GM21367 (cell line): ENCODE data around the gene SCYL2.
"Not testable (repeated sequence)": the region's sequence is repeated elsewhere in the genome, so short reads cannot be mapped to it uniquely, and the experiment has no call there.

Experiments
- ATAC-seq: cut with Tn5 transposase; IDR thresholded peaks from one replicate; pipeline ENCODE4 v1.9.1; 2021; ENCODE audit not compliant: unreplicated experiment

Gene SCYL2, protein sequence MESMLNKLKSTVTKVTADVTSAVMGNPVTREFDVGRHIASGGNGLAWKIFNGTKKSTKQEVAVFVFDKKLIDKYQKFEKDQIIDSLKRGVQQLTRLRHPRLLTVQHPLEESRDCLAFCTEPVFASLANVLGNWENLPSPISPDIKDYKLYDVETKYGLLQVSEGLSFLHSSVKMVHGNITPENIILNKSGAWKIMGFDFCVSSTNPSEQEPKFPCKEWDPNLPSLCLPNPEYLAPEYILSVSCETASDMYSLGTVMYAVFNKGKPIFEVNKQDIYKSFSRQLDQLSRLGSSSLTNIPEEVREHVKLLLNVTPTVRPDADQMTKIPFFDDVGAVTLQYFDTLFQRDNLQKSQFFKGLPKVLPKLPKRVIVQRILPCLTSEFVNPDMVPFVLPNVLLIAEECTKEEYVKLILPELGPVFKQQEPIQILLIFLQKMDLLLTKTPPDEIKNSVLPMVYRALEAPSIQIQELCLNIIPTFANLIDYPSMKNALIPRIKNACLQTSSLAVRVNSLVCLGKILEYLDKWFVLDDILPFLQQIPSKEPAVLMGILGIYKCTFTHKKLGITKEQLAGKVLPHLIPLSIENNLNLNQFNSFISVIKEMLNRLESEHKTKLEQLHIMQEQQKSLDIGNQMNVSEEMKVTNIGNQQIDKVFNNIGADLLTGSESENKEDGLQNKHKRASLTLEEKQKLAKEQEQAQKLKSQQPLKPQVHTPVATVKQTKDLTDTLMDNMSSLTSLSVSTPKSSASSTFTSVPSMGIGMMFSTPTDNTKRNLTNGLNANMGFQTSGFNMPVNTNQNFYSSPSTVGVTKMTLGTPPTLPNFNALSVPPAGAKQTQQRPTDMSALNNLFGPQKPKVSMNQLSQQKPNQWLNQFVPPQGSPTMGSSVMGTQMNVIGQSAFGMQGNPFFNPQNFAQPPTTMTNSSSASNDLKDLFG

DNA sequence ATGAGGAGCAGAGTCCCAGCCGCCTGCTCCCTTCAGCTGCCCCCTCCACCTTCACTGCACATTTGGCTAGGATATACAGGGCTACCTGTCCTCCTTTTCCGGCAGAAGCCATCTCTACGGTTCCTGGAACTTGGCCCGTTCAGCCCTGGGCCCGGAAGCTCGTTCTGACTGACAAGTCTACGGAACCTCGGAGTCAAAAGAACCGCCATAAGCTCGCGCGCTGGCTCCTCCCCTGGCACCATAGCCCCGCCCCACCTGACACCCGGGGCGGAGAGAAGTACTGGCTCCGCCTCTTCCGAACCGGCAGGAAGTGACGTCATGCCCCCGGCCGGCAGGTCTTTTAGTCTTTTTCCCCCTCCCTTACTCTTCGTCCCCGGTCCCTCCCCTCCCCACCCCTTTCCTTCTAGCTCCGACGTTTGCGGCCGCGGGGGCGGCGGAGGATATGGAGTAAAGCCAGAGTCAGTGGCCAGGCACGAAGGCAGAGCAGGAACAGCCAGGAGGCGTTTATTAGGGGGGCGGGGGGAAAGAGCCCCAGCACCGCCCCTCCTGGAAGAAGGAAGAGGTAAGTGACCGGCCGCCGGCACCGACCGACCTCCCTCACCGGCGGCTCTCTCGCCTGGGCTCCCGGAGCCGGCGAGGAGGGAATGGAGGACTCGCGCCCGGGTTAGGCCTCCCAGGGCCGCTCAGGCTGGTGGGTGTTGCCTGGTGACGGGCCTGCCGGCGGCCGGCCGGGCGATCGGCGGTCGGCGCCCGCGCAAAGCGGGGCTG is at the start of gene SCYL2, which contains the start of gene DEPDC4:
Gene SCYL2 (plus strand): TSS at position 343 of the 768 bp plus-strand sequence. CDS start 15,794 bp downstream, outside the sequence.
Gene DEPDC4 (minus strand): TSS at position 245 of the 768 bp plus-strand sequence. CDS start 3 bp downstream, at position 242.
- peak; percentile 86 for ATAC-seq

DNA sequence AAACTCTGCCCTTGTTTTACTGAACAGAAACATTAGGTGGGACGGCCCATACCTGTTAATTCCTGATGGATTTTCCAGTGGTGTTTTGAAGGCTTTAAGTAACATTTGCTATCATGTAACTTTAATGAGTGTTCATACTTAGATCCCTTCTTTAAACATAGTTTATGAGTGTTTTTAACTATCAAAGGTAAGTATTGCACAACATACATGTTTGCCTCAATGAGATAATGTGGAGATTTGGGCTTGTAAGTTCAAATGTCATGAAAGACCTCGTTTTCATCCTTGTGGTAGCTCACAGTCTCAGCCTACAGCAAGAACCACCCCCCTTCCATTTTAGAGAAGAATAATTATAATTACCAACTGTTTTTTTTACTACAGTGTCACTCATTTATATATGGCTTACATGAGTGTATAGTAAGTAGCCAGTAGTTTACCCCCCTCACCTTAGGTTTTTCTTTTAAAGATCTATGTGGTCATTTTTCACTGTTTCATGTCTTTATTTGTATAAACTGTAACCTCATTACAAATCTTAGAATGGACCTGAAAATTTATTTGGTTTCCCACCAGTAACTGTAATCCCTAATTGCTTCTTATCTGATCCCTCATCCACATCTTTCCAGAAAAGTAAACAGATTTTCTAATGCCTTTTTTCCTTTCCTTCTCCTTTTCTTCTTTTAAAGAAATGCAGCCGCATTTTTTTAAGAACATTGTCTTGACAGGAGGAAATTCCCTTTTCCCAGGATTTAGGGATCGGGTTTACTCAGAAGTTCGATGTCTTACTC is 47.5 kb upstream of the SCYL2 start:
- ATAC-seq, result no peak

DNA sequence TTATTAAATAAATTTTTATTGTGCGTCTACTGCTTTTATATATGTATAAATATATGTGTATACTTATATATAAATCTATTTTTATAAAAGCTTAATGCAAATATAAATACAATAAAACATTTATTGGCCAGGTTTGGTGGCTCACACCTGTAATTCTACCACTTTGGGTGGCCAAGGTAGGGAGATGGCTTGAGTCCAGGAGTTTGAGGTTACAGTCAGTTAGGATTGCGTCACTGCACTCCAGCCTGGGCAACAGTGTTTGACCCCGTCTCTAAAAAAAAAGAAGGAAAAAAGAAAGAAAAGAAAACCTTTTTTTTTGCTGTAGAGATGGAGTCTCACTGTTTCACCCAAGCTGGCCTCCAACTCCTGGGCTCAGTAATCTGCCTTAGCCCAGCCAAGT is 45.5 kb upstream of the SCYL2 start:
- ATAC-seq, result no peak

DNA sequence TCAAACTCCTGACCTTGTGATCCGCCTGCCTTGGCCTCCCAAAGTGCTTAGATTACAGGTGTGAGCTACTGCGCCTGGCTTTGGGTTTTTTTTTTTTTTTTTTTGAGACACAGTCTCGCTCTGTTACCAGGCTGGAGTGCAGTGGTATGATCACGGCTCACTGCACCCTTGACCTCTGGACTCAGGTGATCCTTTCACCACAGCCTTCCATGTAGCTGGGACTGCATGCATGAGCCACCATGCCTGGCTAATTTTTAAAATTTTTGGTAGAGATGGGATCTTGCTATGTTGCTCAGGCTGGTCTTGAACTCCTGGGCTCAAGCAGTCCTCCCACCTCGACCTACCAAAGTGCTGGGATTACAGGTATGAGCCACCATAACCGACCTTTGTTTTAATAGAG is 44.8 kb upstream of the SCYL2 start:
- ATAC-seq, result not testable (repeated sequence)

DNA sequence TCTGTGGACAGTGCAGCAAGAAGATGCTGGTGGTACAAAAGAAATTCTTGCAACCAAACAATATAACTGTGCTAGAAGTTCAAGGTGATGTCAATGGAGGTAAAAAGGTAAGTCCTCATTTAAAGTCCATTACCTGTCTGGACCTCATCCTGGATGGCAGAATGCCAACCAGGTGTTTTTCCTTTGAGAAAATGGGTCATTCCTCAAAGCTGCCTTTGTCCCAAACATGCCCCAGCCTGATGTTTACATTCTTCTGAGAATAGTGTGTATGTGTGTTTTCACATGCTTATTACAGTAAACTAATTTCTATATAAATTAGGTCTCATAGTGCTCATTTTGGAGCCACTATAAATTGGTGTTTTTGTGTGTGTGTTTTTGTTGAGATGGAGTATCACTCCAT is 41.5 kb upstream of the SCYL2 start:
- no peak for ATAC-seq

DNA sequence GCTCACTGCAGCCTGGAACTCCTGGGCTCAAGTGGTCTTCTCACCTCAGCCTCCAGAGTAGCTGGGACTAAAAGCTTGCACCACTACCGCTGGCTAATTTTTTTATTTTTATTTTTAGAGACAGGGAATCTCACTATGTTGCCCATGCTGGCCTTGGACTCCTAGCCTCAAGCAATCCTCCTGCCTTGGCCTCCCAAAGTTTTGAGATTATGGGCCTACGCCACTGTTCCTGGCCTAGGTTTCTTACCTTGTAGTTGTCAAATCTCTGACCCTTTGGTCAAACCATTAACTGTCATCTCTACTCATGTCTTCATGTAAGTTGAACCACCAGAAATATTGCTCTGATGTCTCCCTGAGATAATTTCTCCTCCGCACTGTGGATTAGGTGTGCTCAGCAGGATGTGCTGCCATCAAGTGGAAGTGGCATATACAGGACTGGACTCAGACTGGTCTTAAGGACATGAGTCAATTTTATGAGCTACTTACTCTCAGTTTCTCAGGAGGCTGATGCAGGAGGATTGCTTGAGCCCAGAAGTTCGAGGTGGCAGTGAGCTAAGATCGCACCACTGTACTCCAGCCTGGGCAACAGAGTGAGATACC is 37.8 kb upstream of the SCYL2 start:
- no peak for ATAC-seq

DNA sequence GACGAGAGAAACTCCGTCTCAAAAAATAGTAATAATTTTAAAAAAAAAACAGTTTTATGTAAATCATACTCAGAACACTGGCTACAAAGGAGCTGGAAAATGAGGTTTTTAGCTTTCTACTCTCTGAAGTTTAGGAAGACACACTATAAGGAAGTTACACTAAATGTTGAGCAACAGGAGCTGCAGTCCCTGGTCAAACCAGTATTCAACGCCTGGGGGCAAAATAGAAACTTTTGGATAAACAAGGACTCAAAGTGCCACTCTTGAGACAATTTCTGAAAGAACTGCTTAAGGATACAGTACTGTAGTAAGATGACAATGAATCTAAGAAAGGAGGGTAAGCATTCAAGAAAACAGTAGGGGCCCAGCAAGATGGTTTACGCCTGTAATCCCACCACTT is 37.1 kb upstream of the SCYL2 start:
- ATAC-seq, result no peak

DNA sequence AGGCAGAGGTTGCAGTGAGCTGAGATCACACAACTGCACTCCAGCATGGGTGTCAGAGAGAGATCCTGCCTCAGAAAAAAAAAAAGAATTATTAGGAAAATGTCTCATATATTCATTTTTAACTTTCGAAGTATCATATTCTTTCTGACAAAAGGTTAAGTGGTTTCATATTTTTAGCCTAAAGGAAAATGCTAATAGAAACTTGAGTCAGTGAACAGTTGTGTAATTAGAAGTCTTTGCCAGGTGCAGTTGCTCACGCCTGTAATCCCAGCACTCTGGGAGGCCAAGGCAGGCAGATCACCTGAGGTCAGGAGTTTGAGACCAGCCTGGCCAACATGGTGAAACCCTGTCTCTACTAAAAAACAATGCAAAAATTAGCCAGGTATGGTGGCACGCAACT is 35.1 kb upstream of the SCYL2 start:
- not testable (repeated sequence) for ATAC-seq

DNA sequence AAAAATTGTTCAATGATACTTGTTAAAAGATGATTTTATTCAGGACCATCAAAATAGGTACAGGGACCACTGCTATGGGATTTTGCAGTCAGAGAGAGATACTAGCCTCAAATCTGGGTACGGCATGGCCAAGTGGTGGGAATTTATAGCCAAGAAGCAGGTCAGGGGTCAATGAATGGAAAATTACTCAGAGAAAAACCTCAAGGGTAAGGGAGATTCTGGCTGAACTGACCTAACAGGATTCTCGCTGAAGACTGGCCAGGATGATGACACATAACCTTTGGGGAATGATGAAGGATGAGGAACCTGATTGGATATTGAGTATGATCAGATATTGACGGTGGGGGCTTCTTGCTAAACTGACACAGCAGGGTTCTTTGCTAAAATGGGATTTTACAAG is 32.8 kb upstream of the SCYL2 start:
- no peak for ATAC-seq

DNA sequence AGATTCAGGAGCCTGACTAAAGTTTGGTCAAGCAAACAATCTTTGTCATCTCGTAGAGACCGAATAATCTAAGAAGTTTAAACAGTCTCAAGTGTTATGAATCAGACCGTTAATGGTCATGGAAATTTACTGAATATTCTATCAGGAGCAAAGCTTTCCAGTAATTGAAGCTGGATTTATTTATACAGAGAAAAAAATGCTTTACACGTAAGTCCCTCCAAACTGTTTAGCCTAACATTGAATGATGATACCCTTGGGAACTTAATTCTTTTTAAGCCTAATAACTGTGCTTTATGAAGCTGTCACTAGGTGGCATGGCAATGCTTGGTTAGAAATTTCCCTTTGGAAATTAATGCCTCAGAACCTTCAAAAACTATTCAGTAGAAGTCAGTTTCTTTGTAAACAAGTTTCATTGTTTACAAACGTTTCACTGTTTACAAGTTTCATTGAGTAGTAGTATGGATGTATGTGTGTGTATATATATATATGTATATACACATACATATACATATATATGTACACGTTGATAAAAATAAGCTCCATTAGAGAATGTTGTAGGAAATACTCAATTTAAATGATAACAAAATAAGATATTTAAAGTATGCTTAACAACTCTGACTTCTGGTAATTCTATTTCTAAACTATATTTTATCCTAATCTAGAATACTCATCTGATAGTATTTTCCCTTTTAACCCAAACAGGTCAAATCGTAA is 32.2 kb upstream of the SCYL2 start:
- peak; percentile 74 for ATAC-seq

DNA sequence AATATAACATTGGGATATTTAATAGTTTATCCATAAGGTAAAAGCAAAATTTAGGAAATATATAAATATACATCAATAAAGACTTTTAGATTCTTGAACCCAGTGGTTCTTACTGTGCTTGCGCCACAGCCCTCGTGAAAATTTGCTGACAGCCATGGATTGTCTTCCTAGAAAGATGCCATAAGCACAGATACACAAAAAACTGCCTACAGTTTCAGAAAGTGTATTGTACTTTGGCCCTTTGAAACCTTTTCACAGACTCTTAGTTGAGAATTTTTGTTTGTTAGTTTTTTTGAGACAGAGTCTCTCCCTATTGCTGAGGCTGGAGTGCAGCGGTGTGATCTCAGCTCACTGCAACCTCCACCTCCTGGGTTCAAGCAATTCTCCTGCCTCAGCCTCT is 28.2 kb upstream of the SCYL2 start:
- no peak for ATAC-seq

DNA sequence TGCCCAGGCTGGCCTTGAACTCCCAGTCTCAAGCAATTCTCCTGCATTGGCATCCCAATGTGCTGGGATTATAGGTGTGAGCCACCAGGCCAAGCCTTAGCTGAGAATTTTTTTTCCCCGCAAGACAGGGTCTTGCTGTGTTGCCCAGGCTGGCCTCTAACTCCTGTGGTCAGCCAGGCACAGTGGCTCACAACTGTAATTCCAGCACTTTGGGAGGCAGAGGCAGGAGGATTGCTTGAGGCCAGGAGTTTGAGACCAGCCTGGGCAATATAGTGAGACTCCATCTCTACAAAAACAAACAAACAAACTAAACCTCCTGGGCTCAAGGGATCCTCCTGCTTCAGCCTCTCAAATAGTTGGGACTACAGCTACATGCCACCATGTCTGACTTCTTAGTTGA is 27.4 kb upstream of the SCYL2 start:
- no peak for ATAC-seq

DNA sequence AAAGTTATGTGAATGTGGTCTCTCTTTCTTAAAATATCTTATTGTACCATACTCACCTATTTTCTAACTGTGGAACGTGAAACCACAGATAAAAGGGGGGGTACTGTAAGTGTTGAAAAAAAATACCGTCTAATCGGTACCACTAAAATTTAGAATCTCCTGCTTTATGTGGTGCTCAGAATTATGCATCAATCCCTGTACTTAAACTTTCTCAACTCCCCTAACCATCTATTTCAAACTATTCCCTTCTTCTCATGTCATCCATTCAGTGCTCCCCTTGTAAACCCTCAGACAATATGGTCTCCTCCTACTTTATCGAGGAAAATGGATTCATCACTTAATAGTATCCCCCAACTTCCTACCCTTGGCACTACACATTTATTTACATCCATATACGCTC is 23.8 kb upstream of the SCYL2 start:
- no peak for ATAC-seq

DNA sequence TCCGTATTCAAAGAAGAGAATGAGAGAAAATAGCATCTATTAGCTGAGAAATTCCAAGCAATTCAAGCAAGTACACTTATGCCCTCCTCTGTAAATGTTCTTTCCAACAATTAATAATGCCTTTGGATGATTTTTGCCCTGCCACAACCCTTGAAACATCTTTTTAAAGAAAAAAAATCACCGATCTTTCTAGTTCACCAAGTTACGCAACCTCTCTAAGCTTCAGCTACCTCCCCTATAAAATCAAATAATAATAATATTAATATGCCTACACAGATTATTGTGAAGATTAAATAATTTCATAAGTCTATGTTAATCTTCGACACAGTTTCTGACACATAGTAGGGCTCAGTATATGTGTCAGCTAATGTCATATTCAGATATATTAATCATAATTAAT is 19.2 kb upstream of the SCYL2 start:
- no peak for ATAC-seq

DNA sequence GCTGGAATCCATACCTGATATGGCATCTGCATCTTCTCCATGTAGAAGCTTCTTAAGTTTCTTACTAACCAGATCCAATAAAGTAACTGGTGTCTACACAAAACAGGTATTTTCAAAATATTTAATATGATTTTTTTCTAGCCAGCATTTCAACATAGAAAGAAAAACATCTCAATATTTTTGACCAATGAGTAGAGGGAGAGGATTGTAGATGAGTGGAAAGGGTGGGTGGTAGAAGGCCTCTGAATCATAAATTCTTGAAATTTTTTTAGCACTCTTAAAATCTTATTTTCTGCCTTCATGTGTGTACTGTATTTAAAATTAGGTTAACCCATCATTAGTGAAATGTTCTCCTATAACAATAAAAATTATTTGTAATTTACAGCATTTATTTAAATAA is 18.1 kb upstream of the SCYL2 start:
- no peak for ATAC-seq

DNA sequence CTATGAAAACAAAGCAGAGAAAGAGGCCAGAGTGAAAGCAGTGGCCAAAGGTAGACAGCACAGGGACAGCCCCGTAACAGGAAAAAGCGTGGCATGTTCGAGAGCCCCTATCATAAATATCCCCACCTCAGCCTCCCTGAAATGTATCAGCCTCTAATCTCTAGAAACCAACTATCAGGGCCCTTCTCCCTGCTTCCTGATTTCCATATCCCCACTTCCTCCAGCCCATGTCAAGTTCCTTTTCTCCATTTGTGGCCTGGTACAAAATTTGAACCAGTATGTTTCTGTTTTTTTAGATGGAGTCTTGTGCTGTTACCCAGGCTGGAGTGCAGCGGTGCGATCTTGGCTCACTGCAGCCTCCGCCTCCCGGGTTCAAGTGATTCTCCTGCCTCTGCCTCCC is 17.0 kb upstream of the SCYL2 start:
- ATAC-seq, result no peak

DNA sequence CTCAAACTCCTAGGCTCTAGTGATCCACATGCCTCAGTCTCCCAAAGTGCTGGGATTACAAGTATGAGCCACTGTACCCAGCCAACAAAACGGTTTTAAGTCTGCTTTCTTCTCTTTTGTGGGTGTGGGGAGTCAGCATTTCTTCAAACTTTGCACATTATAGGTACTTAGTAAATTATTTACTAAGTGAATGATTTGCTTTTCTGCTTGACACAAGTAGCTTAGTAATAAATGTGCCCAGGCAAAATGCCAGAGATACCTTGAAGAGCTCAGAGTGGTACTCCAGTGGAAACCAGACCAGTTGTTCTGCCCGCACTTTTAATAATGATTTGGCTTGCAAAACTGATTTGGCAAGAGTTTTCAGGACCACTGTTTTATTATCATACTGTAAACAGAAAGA is 15.1 kb upstream of the SCYL2 start:
- ATAC-seq, result no peak

DNA sequence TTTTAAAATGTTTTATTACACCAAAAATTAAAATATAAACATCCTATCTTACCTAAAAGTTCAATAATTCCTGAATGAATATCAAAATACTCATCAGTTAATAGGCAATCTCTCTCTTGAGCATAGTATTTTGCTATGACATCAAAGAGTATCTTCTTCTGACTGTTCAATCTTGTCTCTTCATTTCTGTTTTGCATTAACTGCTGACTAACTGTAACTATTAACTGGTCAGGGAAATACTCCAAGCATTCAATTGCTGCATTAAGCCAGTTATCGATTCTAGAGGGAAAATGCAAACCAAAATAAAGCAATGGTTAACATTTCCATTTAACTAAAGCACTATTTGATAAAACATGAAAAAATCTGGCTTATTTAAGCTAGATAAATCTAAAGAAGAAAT is 13.5 kb upstream of the SCYL2 start:
- ATAC-seq, result no peak

DNA sequence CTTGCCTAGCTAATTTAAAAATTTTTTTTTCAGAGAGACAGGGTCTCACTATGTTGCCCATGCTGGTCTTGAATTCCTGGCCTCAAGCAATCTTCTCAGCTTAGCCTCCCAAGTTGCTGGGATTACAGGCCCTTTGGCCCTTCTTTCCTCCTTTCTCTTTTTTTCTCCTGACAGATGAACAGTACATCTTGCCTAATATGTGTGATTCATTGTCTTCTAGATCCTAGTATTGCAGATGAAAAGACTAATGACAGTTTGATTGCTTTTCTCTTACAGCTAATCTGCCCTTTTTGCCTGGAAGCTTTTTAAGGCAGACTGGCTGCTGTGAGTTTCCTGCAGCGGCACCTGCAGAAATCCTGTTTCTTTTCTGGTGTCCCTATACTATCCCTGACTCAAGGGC is 12.1 kb upstream of the SCYL2 start:
- ATAC-seq, result no peak
